Mucosa of descending colon (tissue), 3 donors: ENCODE data around the gene AGPAT3. TPM values are rescaled to one million over a fixed set of nuclear protein-coding genes. Genes with fewer than 3 reads are reported as not detected.

Experiments used
- ATAC-seq: fragments of 200-7000 bp; cut with Tn5 transposase; one replicate; pipeline ENCODE4 v1.9.1; 2020; ENCODE audit warnings: mild to moderate bottlenecking, moderate library complexity
- DNase-seq, 3 donors: peaks; one replicate each; pipeline ENCODE4 v3.0.0-alpha.2; 2020
- H3K36me3 ChIP-seq: fragments of 200-600 bp; one replicate; pipeline ENCODE4 v1.8.0; 2021; ENCODE audit warnings: low read depth, mild to moderate bottlenecking
- H3K4me1 ChIP-seq: fragments of 200-600 bp; one replicate; pipeline ENCODE4 v1.8.0; 2021; ENCODE audit warnings: low read depth, mild to moderate bottlenecking
- H3K4me3 ChIP-seq: fragments of 200-600 bp; one replicate; pipeline ENCODE4 v1.8.0; 2021; ENCODE audit warnings: mild to moderate bottlenecking
- H3K9me3 ChIP-seq: fragments of 200-600 bp; one replicate; pipeline ENCODE4 v1.8.0; 2021; ENCODE audit warnings: mild to moderate bottlenecking
- CTCF ChIP-seq: fragments of 200-600 bp; IDR thresholded peaks from one replicate; pipeline ENCODE4 v1.8.0; 2022; ENCODE audit warnings: antibody characterized with exemption, mild to moderate bottlenecking
- intact Hi-C, 2 donors: fragments of 100-400 bp; cut with DNase I in 1 of 2; cut with micrococcal nuclease in 1 of 2; formaldehyde crosslinking; loops; one replicate each; pipeline versions ENCODE4 v1.11.0 to v1.11.1; 2022; cut with DNase I, micrococcal nuclease
- total RNA-seq, 3 donors: library from RNA; stranded (reverse); fragmentation: NEBNext Ultra II Directional in 2 of 3; extraction: Animal tissue kit (Norgen Biotek cat#: 25700) in 2 of 3; gene quantifications; one replicate each; pipeline versions ENCODE4 v1.2.1 to v1.2.4, GENCODE V29; 2021 to 2023
- donor health status: DM: no; HTN: no; CAD: no; lungs with moderate emphysema.
- donor health status: DM: no; HTN: no; CAD: no.
- donor health status: DM: no; HTN: yes; CAD: no.

AGPAT3 gene
- total RNA-seq, 3 donors from 2014 or later, result 77.7 to 120 (median 97.7) TPM

- DNase-seq (peak in 1 of 3 donors; percentile 39), ATAC-seq (no peak)
- H3K4me3 ChIP-seq, result no peak overlapping the region
- intact Hi-C loops, result no loop called here
- H3K4me1 ChIP-seq, result no peaks in the 10 kb centered on the region
- TF ChIP-seq CTCF, result no peak
- no peaks in the 10 kb centered on the region for H3K9me3 ChIP-seq
- H3K36me3 ChIP-seq, result no peaks in the 10 kb centered on the region
Measured at GRCh38 chr21:43988506-43989230, 123.6 kb downstream of the AGPAT3 start.

GRCh38 chr21:43989401-43989800, 124.4 kb downstream of the AGPAT3 start:
- intact Hi-C loops, result no loop called here
- H3K9me3 ChIP-seq, result no peaks in the 10 kb centered on the region
- peak in 1 of 3 donors; percentile 10 for DNase-seq
- no peak for ATAC-seq
- H3K4me1 ChIP-seq, result no peaks in the 10 kb centered on the region
- no peak for TF ChIP-seq CTCF
- no peaks in the 10 kb centered on the region for H3K36me3 ChIP-seq
- no peak overlapping the region for H3K4me3 ChIP-seq

GRCh38 chr21:43991447-43991991, 126.5 kb downstream of the AGPAT3 start:
- no peak for ATAC-seq
- H3K36me3 ChIP-seq, result no peaks in the 10 kb centered on the region

GRCh38 chr21:43992121-43992520, 127.1 kb downstream of the AGPAT3 start:
- DNase-seq, result peak in 1 of 3 donors; percentile 10
- Histone ChIP-seq H3K4me3 (no peak overlapping the region), H3K36me3 (no peaks in the 10 kb centered on the region), H3K9me3 (no peaks in the 10 kb centered on the region), H3K4me1 (no peaks in the 10 kb centered on the region)
- no peak for TF ChIP-seq CTCF
- ATAC-seq, result no peak
- intact Hi-C loops, result no loop called here

More at GRCh38 chr21:43991447-43991991, 126.5 kb downstream of the AGPAT3 start:
- TF ChIP-seq CTCF, result no peak
- intact Hi-C loops, result no loop called here
- H3K9me3 ChIP-seq, result no peaks in the 10 kb centered on the region
- peak in 2 of 3 donors; percentile 11 to 41 for DNase-seq
- H3K4me1 ChIP-seq, result no peaks in the 10 kb centered on the region
- no peak overlapping the region for H3K4me3 ChIP-seq

- no peak overlapping the region for H3K4me3 ChIP-seq
- no peaks in the 10 kb centered on the region for H3K36me3 ChIP-seq
- peak in 1 of 3 donors; percentile 22 for DNase-seq
- no peak for ATAC-seq
- no peak for TF ChIP-seq CTCF
- no peaks in the 10 kb centered on the region for H3K4me1 ChIP-seq
- intact Hi-C loops, result no loop called here
- H3K9me3 ChIP-seq, result no peaks in the 10 kb centered on the region
Measured at GRCh38 chr21:43993420-43993934, 128.5 kb downstream of the AGPAT3 start.
